Measurements from ENCODE around the gene NDNF. TPM values are rescaled to one million over a fixed set of nuclear protein-coding genes. Genes with fewer than 3 reads are reported as not detected.

The NDNF gene
- polyA plus RNA-seq, 4 donors: 57.9 to 72.5 (median 63.6) TPM

DNA sequence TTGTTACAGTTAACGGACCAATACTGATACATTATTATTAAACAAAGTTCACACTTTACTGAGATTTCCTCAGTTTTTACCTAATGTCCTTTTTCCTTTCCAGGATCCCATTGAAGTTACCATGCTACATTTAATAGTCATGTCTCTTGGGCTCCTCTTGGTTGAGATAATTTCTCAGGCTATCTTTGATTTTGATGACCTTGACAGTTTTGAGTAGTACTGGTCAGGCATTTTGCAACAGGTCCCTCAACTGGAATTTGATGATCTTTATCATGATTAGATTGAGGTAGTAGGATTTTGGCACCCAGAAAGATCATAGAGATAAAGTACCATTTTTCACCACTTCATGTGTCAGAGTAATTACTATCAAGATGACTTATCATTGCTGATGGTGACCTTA is 53.8 kb downstream of the NDNF start:
- DNase-seq (ENCODE audit: low read depth in 4 of 4, low spot score in 2 of 4): no peak

DNA sequence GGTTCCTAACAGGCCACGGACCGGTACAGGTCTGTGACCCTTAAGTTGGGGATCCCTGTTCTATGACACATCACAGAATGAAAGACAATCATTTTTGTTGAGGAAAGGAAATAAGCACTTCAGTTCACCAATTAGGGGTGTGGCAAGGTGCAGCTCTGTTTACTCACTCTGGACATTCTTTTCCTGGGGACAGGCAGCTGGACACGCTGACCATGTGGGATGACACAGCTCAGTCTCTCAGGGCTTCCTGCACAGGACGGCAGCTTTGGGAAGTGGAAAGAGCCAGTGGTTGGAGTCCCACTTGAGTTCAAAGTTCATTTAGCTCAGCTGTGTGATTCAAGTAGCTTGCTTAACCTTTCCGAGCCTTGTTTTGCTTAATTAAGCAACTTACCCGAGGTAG is 55.7 kb downstream of the NDNF start:
- DNase-seq (ENCODE audit: low read depth in 4 of 4, low spot score in 2 of 4): no peak

DNA sequence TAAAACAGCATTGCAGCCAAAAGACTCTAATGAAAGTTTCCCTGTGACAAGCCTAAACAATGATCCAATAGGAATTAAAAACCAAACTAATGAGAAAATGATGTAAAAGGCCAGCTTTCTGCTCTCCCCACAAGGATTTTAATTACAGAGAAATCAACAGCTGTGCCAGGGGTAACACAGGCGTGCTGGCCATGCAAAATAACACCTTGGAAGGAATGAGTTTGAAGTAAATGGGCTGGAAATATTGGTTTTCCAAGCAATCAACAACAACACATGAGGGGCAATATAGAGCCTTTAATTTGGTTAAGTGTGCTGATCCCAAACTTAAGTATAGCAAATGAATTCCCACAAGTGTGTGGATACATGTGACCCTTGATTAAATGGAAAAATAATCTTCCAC is 56.9 kb downstream of the NDNF start:
- no peak for DNase-seq (ENCODE audit: low read depth in 4 of 4, low spot score in 2 of 4)

DNA sequence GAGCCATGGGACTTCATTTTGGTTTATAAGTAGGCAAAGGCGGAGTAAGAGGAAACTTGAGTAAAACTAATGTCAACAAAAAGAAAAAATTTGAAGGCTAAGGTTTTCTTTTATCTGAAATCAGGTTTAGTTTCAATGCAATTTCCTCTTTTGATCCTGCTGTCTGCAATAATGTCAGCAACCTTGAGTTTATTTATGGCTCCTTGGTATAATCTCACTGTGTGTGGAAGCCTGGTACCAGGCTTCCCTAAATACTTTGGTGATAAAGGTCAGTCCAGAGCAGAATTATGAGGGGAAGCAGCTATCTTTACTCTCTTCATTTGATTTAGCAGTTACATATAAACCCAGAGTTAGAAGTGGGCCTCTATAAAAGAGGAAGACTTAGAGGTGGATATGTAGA is 57.8 kb downstream of the NDNF start:
- no peak for DNase-seq (ENCODE audit: low read depth in 4 of 4, low spot score in 2 of 4)

GRCh38 chr4:121011780-121012340 is 60.5 kb downstream of the NDNF start:
- no peak for DNase-seq (ENCODE audit: low read depth in 4 of 4, low spot score in 2 of 4)

- DNase-seq (ENCODE audit: low read depth in 4 of 4, low spot score in 2 of 4): no peak
Observed at GRCh38 chr4:121011138-121011537, 61.2 kb downstream of the NDNF start.

DNA sequence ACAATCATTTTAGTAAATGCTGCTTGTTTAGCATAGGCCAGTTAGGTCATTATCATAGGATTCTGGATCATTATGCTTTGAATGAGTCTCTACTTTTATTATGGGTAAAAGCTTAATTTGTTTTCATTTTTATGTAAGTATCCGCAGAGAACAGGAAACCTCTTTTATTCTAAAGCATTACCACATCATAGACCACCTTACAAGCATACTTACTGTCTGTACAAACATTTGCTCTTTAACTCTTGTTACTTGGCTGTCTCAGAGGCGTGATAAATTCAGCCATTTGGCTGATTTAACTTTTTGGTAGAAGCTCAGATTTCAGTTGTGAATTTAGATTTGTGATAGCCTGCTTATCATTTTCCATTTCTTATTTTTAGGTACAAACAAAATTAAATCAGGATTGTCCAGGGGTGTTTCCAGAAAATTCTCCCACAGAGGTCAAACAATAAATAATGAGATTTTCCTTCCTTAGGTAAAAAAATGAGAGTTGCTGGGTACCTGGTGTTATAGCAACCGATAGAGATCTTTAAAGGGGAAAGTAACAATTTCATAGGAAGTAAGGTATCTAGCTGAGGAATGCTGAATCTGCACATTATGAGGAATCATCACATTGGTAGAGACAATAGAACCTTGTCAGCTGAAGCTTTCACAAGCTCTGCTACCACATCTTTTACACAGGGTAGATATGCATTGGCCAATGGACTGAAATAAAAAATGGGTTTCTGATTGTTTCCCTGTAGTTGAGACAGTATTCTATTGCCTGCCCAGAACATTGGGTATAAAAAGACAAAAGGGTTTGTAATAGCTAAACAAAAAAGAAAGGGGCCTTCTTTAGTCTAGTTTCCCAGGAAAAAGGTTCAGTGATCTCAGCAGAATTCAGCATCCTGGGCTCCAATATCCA is 62.5 kb downstream of the NDNF start:
- DNase-seq (ENCODE audit: low read depth in 4 of 4, low spot score in 2 of 4): no peak

- no peak for DNase-seq (ENCODE audit: low read depth in 4 of 4, low spot score in 2 of 4)
Observed at GRCh38 chr4:121007660-121008059, 64.7 kb downstream of the NDNF start.

GRCh38 chr4:121003863-121004262 is 68.5 kb downstream of the NDNF start:
- no peak for DNase-seq (ENCODE audit: low read depth in 4 of 4, low spot score in 2 of 4)

- no peak for DNase-seq (ENCODE audit: low read depth in 4 of 4, low spot score in 2 of 4)
Observed at GRCh38 chr4:120995266-120996010, 76.9 kb downstream of the NDNF start.

DNA sequence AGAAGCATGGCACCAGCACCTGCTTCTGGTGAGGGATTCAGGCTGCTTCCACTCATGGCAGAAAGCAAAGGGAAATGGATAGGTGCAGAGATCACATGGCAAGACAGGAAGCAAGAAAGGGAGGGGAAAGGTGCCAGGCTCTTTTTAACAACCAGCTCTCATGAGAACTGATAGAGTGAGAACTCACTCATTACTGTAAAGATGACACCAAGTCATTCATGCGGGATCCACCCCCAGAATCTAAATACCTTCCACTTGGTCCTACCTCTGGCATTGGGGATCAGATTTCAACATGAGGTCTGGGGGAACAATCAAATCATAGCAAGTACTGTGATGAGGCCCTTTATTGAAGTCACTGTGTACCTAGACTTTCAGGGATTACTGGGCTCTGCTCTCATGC is 77.8 kb downstream of the NDNF start:
- no peak for DNase-seq (ENCODE audit: low read depth in 4 of 4, low spot score in 2 of 4)

DNA sequence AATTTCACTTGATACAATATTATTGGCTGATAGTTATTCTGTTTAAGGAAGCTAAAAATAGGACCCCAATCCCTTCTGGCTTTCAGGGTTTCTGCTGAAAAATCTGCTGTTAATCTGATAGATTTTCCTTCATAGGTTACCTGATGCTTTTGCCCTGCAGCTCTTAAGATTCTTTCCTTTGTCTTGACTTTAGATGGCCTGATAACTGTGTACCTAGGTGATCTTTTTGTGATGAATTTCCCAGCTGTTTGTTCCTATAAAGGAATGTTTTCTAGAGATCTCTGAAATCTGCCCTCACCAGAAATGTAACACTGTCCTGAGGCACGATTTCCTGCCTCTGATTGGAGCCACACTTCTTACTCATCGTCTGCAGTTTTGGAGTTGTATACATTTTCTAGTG is 80.5 kb downstream of the NDNF start:
- DNase-seq (ENCODE audit: low read depth in 4 of 4, low spot score in 2 of 4): no peak

- no peak for DNase-seq (ENCODE audit: low read depth in 4 of 4, low spot score in 2 of 4)
Observed at GRCh38 chr4:120990246-120990645, 82.1 kb downstream of the NDNF start.

Other genes starting within 250 kb of the NDNF start
- gene PRDM5, start 149.8 kb downstream of the NDNF start, polyA plus RNA-seq (ENCODE audit: insufficient read length in 4 of 4): 10 to 100 TPM; 16.1 to 18.8 (median 17.5) TPM
- 1 to 10 TPM in 3 of 4 donors, under 1 TPM in 1; 0.79 to 2.3 (median 2.1) TPM for gene TNIP3, start 91.8 kb upstream of the NDNF start, polyA plus RNA-seq (ENCODE audit: insufficient read length in 4 of 4)